ENCODE data around the gene SFSWAP. TPM values are rescaled to one million over a fixed set of nuclear protein-coding genes. Genes with fewer than 3 reads are reported as not detected.
"Not testable (repeated sequence)": the region's sequence is repeated elsewhere in the genome, so short reads cannot be mapped to it uniquely, and the experiment has no call there.

The SFSWAP gene
- total and polyA plus RNA-seq, 3 donors from 2014 or later, result 37.7 to 68.4 (median 62.4) TPM

GRCh38 chr12:131803961-131804521, 93.2 kb downstream of the SFSWAP start:
- no peaks in the 10 kb centered on the region for H3K4me1 ChIP-seq
- no peak for DNase-seq
- no peaks in the 10 kb centered on the region for H3K9me3 ChIP-seq
- H3K4me3 ChIP-seq, result no peak overlapping the region
- TF ChIP-seq CTCF (IDR thresholded peaks at IDR 0.05) (no peak), POLR2A (IDR thresholded peaks at IDR 0.05) (no peak)
- H3K27me3 ChIP-seq, result no peaks in the 10 kb centered on the region
- WGBS, 2 donors, result 36 to 54% methylated on average over 11 of the region's 11 CpGs
- no peaks in the 10 kb centered on the region for H3K36me3 ChIP-seq (ENCODE audit: low read depth, missing control alignments)
- intact Hi-C loops (cut with DNase I; ENCODE audit: low total_unique reads), result no loop called here
- peak overlapping the region in 1 of 2 donors; percentile 50 for H3K27ac ChIP-seq

- no peaks in the 10 kb centered on the region for H3K27me3 ChIP-seq
- no peaks in the 10 kb centered on the region for H3K9me3 ChIP-seq
- no peak for DNase-seq
- no peaks in the 10 kb centered on the region for H3K36me3 ChIP-seq (ENCODE audit: low read depth, missing control alignments)
- H3K4me3 ChIP-seq, result no peak overlapping the region
- TF ChIP-seq CTCF (IDR thresholded peaks at IDR 0.05) (no peak), POLR2A (IDR thresholded peaks at IDR 0.05) (no peak)
- 84 to 92% methylated on average over 5 of the region's 5 CpGs for WGBS, 2 donors
- H3K4me1 ChIP-seq, result no peaks in the 10 kb centered on the region
- intact Hi-C loops (cut with DNase I; ENCODE audit: low total_unique reads), result no loop called here
- H3K27ac ChIP-seq, result no peak overlapping the region
These were observed 94.5 kb downstream of the SFSWAP start for GRCh38 chr12:131805421-131805820.

GRCh38 chr12:131806674-131807073, 95.8 kb downstream of the SFSWAP start:
- 90 to 92% methylated on average over 7 of the region's 7 CpGs for WGBS, 2 donors
- intact Hi-C loops (cut with DNase I; ENCODE audit: low total_unique reads), result no loop called here
- H3K27ac ChIP-seq, result no peak overlapping the region
- DNase-seq, result no peak
- no peaks in the 10 kb centered on the region for H3K4me1 ChIP-seq
- H3K36me3 ChIP-seq (ENCODE audit: low read depth, missing control alignments), result no peaks in the 10 kb centered on the region
- H3K4me3 ChIP-seq, result no peak overlapping the region
- TF ChIP-seq CTCF (IDR thresholded peaks at IDR 0.05) (no peak), POLR2A (IDR thresholded peaks at IDR 0.05) (no peak)
- H3K27me3 ChIP-seq, result no peaks in the 10 kb centered on the region
- no peaks in the 10 kb centered on the region for H3K9me3 ChIP-seq

GRCh38 chr12:131808744-131809371, 98.0 kb downstream of the SFSWAP start:
- intact Hi-C loops (cut with DNase I; ENCODE audit: low total_unique reads), result no loop called here
- Histone ChIP-seq H3K36me3 (ENCODE audit: low read depth, missing control alignments) (no peaks in the 10 kb centered on the region), H3K4me3 (peak overlapping the region; percentile 15 to 32), H3K9me3 (no peaks in the 10 kb centered on the region), H3K4me1 (no peaks in the 10 kb centered on the region), H3K27ac (no peak overlapping the region), H3K27me3 (no peaks in the 10 kb centered on the region)
- TF ChIP-seq CTCF (IDR thresholded peaks at IDR 0.05) (no peak), POLR2A (IDR thresholded peaks at IDR 0.05) (no peak)
- WGBS, 2 donors, result 57 to 67% methylated on average over 17 to 44 of the region's 44 CpGs
- no peak for DNase-seq

GRCh38 chr12:131809476-131810254, 98.8 kb downstream of the SFSWAP start:
- H3K4me1 ChIP-seq; H3K9me3 ChIP-seq; H3K27me3 ChIP-seq; intact Hi-C loops (cut with DNase I; ENCODE audit: low total_unique reads); H3K27ac ChIP-seq; DNase-seq; H3K4me3 ChIP-seq; H3K36me3 ChIP-seq (ENCODE audit: low read depth, missing control alignments): not testable (repeated sequence)
- WGBS, 2 donors, result 92 to 94% methylated on average over 8 to 9 of the region's 9 CpGs

All from testis (tissue), 3 donors.